Stimulated activated CD4-positive, alpha-beta T cell treated with anti-CD3 and anti-CD28 coated beads, Interleukin-1b, Interleukin-23, amount 100 ng/mL, for 4 hours (primary cell): ENCODE data around the gene DDX28.
"Not testable (repeated sequence)": the region's sequence is repeated elsewhere in the genome, so short reads cannot be mapped to it uniquely, and the experiment has no call there.

Experiments
- DNase-seq, 2 donors: peaks; one replicate each; pipeline ENCODE4 v3.0.0-alpha.2; 2020; ENCODE audit warnings: low read depth in 2 of 2

The DDX28 gene

DNA sequence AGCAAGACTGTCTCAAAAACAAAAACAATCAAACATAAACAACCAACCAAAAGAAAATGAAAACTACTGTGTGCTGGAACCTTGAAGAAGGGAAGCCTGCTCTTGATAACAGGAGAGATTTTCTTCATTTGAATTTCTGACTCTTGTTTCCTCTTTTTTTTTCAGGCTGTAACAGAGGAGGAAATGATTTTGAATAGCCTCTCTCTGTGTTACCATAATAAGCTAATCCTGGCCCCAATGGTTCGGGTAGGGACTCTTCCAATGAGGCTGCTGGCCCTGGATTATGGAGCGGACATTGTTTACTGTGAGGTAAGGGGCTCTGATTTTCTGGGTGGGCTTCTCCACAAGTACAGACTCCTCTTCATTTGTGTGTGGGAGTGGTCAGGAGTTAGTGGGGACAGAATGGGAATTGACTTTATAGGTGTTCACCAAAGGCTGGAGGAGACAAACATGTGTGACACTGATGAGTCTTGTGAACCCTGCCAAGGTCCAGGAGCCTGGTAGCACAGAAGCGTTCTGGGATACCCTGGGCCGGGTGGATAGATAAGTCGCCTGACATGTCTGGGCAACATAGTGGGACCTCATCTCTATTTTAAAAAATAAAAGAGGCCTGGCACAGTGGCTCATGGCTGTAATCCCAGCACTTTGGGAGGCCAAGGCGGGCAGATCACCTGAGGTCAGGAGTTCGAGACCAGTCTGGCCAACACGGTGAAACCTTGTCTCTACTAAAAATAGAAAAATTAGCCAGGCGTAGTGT, 15.0 kb upstream of the DDX28 start:
- no peak for DNase-seq

DNA sequence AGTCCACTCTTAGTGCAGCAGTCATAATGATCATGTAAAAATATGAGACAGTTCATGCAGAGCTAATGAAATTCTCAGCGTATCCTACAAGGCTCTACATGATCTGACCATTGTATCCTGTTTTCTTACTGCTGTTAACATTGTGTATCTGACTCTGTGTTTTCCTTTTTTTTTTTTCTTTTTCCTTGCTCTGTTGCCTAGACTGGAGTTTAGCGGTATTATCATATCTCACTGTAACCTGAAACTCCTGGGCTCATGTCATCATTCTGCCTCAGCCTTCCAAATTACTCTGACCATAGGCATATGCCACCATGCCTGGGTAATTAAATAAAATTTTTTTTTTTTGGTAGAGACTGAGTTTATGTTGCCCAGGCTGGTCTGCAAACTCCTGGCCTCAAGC, 12.2 kb upstream of the DDX28 start:
- no peak for DNase-seq

DNA sequence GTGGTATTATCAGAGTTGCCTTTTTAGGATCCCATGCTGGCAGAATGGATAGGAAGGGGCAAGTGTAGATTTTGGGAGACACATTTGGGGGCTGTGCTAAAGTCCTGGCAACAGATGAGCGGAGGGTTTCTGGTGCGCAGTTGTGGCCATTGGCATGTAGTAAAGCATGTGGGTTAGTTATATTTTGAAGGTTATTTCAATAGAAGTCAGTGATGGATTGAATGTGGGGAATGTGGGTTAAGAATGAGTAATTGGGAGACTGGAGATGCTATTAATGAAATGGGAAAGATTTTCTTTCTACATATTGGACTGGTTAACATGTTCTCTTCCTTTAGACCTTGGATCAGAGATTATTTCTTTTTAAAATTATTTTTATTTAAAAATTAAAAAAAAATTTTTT, 10.1 kb upstream of the DDX28 start:
- no peak for DNase-seq

DNA sequence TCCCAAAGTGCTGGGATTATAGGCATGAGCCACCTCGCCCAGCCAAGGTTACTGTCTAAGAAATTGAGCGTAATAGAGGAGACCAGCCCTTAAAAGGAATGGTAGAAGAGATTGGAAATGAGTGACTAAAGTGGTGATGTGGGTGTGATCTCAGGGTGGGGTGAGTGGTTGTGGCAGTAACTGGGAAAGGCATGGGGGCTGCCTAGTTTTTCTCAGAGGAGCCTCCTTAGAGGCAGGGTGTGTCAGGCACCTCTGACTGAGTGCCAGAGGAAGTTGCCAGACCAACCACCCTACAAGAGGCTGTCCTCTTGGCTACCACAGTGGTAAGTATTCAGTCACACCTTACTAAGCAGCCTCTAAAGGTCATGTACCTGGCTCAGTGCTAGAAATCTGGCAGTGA, 8.9 kb upstream of the DDX28 start:
- no peak for DNase-seq

DNA sequence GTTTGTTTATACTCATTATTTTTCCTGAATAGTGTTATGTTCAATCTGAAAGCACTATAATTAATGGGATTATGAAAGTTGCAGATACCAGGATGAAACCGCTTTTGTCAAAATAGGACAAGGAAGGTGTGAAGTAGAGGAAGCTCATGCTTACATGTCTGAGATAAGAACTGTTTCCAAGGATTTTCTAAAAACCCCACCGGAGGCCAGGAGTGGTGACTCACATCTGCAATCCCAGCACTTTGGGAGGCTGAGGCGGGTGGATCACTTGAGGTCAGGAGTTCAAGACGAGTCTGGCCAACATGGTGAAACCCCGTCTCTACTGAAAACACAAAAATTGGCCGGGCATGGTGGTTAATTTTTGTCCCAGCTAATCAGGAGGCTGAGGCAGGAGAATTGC, 7.1 kb upstream of the DDX28 start:
- not testable (repeated sequence) for DNase-seq

DNA sequence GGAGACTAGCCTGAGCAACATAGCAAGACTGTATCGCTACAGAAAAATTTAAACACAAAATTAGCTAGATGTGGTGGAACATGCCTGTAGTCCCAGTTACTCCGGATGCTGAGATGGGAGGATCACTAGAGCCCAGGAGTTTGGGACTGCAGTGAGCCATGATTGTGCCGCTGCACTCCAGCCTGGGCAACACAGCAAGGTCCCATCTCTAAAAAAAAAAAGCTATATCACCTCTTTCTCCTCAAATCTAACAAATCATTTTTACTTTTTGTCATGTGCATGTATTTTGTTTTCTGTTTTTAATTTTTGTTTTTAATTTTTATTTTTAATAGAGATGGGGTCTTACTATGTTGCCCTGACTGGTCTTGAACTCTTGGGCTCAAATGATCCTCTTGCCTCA, 6.0 kb upstream of the DDX28 start:
- no peak for DNase-seq

DNA sequence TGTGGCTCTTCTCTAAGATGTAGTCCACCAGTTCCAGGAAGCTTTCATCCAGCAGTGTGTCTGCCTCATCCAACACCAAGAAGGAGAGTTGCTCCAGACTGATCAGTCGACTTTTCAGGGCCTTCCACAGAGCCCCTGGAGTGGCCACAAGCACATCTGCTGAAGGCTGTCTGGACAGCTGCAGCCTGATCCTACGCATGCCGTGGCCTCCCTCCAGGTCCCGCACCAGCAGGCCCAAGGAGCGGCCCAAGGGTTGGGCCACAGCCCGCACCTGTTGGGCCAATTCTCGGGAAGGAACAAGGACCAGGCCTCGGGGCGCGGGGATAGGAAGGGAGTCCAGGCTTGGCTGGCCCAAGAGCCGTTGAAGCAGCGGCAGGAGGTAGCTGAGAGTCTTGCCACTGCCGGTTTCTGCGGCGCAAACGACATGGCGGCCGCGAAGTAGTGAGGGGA, 729 bp downstream of the DDX28 start:
- peak in 1 of 2 donors; percentile 15 for DNase-seq

DNA sequence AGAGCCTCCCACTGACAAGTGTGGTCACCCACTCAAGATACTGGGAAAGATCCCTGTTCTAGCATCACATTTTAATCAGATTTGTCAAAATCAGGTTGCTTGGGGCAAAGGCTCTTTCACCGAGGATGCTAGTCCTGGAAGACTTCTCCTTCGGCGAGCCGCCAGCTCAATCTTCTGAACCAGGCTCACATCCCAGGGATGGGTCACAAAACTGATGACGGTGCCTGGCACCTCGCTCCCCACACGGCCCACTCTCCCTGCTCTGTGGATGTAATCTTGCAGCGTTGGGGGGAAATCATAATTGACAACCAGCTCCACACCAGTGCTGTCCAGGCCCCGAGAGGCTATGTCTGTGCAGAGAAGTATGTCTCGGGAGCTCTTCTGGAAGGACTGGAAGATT, 1.5 kb downstream of the DDX28 start:
- no peak for DNase-seq

DNA sequence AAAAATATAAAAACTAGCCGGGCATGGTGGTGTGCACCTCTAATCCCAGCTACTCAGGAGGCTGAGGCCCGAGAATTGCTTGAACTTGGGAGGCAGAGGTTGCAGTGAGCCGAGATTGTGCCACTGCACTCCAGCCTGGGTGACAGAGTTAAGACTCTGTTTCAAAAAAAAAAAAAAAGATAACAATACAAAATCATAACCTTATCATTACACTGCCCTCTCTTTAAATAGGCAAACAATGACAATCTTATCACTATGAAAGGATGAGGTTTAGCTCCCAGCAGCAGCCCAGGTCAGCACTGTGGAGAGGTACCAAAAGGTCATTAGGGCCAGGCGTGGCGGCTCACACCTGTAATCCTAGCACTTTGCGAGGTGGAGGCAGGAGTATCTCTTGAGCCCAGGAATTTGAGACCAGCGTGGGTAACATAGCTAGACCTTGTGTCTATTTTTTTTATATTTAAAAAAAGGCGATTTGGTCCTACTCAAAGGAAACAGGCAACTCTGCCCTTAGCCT, 3.8 kb downstream of the DDX28 start:
- no peak for DNase-seq

DNA sequence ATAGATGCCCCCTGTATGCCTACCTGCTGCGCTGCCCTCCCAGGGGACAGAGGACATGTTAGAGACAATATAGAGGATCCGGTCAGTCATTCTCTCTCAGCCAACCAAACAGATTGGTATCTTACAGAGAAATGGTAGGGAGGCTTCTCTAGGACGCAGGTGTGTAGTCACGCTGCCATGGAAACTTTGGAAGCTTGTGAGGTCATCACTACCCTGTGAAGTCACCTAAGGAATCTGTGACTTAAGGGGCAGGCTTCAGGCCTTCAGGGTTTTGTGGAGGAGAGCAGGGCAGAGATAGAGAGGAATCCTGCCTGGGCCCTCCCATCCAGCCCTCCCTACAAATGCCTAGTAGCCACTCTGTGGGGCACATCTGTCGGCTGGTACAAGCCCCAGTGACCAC, 7.4 kb downstream of the DDX28 start, which contains the start of gene DPEP2NB:
TSS of gene DPEP2NB (minus strand) at position 231 of the 400 bp plus-strand sequence. CDS start at position 90, 141 bp downstream.
- no peak for DNase-seq

DNA sequence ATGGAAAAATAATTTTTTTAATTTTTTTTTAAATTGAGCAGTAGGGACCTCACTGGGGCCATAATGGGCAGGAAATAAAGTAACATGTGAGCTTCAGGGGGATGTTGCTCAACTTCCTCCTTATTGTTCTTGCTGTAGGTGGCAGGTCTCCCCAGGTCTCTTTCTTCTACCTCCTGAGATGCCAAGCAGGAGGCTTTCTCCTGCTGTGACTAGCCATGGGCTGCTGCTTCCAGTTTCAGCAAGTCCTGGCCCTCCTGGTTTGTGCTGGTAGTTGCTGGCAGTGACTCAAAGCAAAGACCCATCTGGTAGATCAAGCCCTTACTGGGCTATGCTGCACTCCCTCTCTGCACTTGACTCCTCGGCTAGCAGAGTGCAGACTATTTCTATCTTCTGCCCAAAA, 9.6 kb downstream of the DDX28 start:
- no peak for DNase-seq

DNA sequence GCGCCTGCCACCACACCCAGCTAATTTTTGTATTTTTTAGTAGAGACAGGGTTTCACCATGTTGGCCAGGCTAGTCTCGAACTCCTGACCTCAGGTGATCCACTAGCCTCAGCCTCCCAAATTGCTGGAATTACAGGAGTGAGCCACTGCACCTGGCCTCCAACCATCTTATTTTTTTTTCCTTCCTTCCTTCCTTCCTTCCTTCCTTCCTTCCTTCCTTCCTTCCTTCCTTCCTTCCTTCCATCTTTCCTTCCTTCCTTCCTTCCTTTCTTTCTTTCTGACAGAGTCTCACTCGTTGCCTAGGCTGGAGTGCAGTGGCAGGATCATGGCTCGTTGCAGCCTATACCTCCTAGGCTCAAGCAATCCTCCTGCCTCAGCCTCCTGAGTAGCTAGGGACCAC, 13.2 kb downstream of the DDX28 start:
- not testable (repeated sequence) for DNase-seq

DNA sequence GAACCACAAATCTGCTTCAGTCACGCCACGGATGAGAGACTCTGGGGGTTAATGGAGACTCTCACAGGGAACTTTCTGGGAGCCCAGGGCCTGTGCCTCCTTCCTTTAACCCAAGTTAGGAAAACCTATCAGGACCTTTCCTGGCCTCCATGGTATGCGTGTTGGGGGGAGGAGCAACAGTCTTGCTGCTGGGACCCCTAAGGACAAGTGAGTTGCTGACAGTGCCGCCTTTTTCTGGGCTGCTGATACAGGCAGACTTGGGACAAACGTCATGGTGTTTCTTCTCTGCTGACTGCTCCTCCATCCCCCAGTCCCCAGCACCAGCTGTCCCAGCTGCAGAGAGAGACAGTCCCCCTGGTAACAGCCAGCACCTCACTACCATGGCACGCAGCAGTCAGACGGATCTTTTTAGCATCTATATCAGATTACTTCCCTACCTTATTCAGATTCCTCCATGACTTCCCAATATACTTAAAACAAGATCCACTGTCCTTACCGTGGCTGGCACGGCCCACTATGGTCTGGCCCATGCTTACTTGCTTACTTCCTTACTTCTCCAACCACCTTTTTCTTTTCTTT, 13.8 kb downstream of the DDX28 start:
- no peak for DNase-seq

DNA sequence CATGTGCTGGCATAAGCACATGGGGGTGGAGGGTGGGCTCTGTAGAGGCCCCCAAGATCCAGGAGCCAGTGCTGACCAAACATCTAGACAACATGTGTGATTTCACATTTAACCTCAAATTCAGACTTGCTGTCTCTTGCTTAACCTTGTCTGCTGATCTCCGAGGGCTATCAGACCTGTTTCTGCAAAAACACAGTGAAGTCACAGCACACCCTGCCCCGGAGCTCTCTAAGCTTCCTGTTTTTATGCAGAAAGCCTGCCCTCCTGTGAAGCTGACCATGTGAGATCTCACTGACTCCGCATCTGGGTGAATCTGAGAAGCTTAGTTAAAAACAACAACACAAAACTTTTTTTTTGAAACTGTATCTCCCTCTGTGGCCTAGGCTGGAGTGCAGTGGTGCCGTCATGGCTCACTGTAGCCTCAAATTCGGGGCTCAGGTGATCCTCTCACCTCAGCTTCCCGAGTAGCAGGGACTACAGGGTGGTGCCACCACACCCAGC, 17.2 kb downstream of the DDX28 start:
- DNase-seq = no peak

DNA sequence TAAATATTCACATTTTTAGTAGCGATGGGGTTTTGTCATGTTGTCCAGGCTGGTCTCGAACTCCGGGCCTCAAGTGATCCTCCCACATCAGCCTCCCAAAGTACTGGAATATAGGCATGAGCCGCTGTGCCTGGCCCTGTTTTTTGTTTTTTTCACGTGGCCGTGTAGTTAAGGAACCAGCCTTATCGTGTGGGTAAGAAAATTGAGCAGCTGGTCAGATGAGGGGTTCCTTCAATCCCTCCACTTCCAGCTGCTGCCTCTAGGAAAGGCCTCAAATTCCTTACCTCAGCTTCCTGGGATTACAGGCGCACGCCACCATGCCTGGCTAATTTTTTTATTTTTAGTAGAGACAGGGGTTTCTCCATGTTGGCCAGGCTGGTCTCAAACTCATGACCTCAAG, 17.8 kb downstream of the DDX28 start:
- DNase-seq = no peak

DNA sequence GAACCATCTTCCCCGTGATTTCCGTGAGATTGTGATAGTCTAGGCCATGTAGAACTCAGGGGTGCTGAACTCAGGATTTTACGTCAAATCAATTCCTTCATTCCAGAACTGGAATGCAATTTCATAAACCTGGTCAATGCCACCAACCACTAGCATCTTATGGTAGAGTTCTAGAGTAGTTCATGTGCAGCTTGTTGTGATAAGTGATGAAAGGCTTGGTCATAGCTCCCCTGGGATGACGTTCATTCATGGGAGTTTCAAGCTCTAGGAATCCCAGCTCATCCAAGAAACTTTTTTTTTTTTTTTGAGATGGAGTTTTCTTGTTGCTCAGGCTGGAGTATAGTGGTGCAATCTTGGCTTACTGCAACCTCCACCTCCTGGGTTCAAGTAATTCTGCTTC, 20.0 kb downstream of the DDX28 start:
- DNase-seq = no peak

DNA sequence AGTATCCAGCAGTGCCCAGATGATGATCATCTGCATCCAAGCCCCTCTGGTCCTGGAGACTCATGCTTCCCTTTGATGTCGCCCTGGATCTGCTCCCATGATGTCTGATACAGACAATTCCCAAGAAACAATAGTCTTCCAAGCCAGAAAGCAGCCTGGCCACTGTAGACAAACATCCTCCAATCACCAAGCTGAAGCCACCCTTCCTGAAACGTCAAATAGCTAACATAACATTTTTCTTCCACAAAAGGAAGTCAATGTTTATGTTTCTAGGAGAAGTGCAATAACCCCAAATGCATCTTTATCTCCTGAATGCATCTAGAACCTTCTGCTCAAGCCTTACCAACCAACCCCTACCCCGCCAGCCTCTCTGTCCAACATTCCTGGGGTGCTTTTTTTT, 22.6 kb downstream of the DDX28 start:
- no peak for DNase-seq

DNA sequence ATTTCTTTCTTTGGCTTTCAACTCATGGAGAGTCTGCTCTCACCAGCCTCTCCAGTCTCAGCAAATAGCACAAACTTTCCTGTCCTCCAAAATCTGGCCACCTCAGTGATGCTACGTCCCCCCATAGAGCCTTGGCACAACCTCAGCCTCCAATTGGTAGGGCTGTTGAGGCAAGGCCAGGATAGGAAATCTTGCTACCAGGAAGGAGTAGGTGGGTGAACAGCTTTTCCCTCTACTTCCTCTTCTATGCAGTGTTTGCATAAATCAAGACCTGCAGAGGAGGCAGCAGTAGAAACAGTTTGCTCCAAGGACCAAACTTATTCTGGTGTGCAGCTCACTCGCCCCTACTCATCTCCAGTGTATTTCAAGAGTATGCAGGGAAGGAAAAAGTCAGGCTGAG, 23.0 kb downstream of the DDX28 start:
- no peak for DNase-seq

DNA sequence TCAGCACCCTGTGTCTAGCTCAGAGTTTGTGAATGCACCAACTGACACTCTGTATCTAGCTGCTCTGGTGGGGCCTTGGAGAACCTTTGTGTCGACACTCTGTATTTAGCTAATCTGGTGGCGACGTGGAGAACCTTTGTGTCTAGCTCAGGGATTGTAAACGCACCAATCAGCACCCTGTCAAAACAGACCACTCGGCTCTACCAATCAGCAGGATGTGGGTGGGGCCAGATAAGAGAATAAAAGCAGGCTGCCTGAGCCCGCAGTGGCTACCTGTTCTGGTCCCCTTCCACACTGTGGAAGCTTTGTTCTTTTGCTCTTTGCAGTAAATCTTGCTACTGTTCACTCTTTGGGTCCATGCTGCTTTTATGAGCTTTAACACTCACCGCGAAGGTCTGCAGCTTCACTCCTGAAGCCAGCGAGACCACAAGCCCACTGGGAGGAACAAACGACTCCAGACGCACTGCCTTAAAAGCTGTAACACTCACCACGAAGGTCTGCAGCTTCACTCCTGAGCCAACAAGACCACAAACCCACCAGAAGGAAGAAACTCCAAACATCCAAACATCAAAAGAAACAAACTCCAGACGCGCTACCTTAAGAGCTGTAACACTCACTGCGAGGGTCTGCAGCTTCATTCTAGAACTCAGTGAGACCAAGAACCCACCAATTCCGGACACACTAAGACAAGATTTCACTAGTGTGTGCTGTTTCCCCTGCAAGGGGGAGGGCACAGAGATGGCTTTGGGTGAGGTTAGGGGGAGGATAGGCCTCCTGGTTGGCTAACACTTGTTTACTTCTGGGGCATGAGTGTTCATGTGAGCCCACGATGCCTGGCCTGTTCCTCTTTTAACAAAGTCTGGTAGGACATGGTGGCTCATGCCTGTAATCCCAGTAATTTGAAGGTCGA, 24.0 kb downstream of the DDX28 start, which contains the start of gene DPEP2:
TSS of gene DPEP2 (minus strand) at position 706 of the 910 bp plus-strand sequence. CDS start 6,272 bp downstream, outside the sequence.
- not testable (repeated sequence) for DNase-seq

DNA sequence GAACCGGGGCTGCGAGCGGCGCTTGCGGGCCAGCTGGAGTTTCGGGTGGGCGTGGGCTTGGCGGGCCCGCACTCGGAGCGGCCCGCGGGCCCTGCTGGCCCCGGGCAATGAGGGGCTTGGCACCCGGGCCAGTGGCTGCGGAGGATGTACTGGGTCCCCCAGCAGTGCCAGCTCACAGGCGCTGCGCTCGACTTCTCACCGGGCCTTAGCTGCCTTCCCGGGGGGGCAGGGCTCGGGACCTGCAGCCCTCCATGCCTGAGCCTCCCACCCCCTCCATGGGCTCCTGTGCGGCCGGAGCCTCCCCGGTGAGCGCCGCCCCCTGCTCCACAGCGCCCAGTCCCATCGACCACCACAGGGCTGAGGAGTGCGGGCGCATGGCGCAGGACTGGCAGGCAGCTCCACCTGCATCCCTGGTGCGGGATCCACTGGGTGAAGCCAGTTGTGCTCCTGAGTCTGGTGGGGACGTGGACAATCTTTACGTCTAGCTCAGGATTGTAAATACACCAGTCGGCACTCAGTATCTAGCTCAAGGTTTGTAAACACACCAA, 24.7 kb downstream of the DDX28 start:
- not testable (repeated sequence) for DNase-seq

DNA sequence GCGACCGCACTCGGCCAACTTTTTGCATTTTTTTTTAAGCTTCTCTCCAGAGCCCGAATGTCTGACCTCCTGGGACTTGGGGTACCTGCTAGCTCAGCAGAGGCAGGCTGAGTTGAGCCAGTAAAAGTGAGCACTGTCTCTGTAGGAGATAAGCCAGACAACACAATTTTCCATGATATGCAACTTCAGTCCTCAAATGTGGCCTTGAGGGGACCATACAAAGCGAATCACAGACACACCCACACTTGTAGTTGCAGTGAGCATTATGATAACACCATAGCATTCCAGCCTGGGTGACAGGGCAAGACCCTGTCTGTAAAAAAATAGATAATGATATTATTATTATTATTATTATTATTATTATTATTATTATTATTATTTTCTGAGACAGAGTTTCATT, 26.4 kb downstream of the DDX28 start:
- DNase-seq = no peak

DNA sequence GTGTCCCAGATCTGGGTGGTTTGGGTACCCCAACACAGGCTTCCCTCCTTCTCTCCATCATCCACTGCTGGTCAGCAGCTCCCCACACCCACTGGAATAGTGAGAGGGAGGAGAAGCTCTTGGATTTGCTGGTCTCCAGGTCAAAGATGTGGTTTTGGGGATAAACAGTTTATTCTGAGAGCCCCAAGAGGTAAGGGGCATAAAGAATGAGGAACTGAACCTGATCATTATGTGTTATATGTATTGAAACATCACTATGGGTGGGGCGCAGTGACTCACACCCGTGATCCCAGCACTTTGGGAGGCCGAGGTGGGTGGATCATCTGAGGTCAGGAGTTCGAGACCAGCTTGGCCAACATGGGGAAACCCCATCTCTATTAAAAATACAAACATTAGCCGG, 27.6 kb downstream of the DDX28 start:
- no peak for DNase-seq
